Suppressor macrophage treated with lipopolysaccharide for 4 hours (primary cell): ENCODE data around the gene CCDC50.

Source experiments
- DNase-seq: peaks from one replicate; pipeline ENCODE4 v3.0.0-alpha.2; 2020

The CCDC50 gene

DNA sequence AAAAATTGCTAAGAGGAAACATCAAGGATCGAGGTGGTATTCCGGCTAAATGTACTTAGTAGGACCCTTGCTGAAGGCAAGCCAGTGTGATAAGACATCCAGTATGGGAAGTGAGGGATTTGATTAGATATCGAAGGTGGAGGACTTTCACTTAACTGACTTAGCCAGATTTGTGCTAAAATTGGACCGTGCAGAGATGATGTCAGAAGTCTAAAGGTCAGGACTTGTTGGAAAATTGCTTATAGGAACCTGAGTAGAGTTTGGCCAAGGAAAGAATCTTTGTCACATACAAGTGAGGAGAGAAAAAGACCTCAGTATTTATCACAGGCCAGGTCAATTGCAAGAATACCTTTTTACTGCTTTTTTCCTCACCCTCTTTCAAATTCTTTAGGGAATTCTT, 100.9 kb downstream of the CCDC50 start:
- no peak for DNase-seq

DNA sequence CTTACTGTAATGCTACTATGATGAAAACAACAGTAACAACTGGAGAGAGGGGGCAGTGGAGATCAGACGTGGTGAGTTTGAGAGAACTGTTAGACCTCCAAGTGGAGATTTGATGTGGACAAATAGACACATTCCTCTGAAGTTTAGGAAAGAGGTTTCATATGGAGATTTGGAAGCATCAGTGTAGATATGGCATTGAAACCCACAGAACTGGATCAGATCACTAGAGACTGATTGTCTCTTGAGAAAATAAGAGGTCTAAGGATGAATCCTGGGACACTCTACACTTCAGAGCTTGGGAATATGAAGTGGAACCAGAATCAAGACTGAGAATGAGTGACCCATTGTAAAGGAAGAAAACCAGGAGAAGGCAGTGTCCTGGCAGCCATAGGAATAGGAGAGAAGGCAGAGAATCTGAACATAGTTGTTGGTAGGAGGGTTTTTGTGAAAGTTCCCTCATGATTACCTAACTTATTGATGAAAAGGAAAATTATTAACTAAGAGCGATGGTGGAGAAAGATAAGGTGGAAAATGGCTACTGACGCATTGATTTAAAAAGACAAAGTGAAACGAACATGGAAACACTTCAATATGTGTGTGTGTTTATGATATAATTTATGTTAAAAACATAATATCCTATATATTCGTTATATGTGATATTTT, 102.1 kb downstream of the CCDC50 start:
- DNase-seq = no peak

DNA sequence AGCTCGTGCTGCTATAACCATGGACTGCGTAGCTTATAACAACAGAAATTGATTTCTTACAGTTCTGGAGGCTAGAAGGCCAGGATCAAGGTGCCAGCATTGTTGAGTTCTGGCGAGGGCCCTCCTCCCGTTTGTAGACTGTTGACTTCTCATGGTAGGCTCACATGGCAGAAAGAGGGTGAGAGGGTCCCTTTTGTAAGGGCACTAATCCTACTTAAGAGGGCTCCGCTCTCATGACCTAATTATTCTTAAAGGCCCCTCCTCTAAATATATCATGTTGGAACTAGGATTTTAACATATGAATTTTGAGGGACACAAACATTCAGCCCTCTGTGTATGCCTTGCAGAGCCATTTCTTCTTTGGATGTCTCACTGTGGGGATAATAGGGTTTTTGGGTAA, 103.0 kb downstream of the CCDC50 start:
- no peak for DNase-seq

DNA sequence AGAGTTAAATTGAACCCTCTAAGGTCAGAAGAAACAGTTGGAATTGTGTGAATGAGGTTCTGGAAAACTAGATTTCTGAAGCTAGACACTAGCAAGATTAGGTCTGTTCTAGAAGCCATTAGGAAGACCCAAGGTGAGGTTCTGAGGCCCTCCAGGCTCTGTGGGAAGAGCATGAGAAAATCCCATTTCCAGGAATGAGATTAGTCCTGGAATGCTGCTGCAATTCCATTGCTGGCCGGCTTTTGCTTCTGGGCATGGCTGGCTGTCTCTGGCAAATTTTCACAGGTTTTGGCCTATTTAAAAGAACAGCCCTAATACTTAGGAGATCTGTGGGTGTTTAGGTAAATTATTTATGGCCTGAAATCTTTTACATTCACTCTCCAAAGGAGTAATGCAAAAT, 104.8 kb downstream of the CCDC50 start:
- DNase-seq = no peak

DNA sequence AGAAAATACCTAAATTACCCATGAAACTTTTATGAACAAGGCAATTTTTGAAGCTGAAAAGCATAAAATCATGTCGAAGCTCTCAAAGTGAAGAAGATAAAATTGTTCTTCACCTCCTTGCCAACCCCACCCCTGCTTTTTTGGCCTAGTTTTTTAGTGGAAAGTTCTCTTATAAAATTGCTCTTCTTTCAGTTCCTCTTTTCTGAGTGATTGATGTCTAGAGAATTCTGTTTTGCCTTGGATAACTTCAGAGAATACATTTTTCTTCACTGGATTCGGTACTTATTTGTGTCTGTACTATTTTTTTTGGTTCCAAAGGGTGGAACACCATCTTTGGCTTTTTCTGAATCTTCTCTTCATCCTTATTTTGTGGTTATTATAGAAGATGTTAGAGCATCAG, 106.8 kb downstream of the CCDC50 start:
- DNase-seq = no peak

DNA sequence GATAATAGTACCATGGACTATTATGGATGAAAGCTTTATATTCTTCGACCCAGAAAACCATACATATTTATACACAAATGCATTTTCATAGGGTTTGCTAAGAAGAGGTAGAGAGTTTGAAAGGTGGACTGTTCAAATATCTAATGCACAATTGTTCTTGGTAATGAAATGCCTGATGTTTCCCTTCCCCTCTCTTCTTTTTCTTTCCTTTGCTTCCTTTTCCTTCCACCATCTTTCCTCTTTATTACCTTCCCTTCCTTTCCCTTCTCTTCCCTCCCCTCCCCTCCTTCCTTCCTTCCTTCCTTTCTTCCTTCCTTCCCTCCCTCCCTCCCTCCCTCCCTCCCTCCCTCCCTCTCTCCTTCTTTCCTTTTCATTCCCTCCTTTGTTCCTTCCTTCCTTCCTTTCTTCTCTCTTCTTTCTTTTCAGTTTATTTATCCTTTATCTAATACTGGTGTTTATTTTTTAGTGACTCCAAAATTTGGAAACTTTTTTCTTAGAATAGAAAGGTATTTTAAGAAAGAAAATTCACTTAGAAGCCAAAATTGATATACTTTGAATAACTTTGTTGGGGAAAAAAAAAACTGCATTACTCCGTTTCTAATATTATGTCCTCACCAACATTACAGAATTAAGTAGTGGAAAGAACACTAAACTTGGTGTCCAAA, 109.1 kb downstream of the CCDC50 start:
- no peak for DNase-seq

DNA sequence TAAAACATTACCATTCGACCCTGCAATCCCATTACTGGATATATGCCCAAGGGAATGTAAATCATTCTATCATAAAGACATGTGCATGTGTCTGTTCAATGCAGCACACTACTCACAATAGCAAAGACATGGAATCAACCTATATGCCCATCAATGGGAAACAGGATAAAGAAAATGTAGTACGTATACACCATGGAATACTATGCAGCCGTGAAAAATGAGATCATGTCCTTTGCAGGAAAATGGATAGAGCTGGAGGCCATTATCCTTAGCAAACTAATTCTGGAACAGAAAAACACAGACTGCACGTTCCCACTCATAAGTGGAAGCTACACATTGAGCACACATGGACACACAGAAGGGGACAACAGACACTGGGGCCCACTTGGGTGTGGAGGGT, 111.3 kb downstream of the CCDC50 start:
- DNase-seq = no peak

DNA sequence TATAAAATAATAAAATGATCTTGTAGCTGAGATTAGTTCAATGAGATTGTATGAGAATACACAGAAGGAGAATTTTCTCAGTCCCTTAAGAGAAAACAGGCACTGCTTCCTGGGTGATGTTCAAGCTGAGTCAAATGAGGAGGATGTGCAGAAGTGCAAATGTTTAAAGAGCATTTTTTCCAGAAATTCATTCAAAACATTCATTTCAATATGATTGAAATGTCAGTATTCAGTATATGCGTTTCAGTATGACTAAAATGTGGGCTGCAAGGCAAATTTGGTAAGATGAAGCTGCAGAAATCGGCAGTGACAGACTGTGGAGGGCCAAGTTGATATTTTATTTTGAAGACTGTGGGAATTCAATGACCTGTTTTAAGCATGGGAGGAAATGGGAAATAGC, 112.5 kb downstream of the CCDC50 start:
- no peak for DNase-seq

DNA sequence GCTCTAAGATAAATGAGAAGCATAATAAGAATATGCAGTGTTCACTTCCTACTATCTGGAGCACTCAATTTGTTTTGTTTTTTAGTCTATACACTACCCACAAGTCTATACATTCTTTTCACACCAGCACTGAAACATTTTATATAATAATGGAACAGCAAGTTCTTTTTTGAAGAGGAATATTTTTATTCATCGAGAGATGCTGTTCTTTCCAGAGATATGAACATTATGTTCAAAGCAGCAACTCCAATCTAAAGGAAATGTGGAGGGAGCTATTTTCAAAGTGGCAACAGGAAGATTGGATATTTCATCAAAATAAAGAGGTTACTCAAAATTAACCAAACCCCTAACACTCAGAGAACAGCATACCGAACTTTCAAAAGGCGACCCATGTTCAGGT, 115.4 kb downstream of the CCDC50 start:
- DNase-seq = no peak
